Fibroblast of lung (primary cell): ENCODE results near the gene CFI. TPM values are rescaled to one million over a fixed set of nuclear protein-coding genes. Genes with fewer than 3 reads are reported as not detected.

ENCODE experiments used
- DNase-seq, 2 donors: peaks; one replicate each; pipeline versions ENCODE4 v3.0.0 to v3.0.0-alpha.2; 2010; ENCODE audit warnings: low read depth in 2 of 2
- H2AFZ ChIP-seq: 2 replicates; pipeline ENCODE4 v1.5.1; 2012; ENCODE audit warnings: low read length, control low read depth, inconsistent platforms
- H3K27ac ChIP-seq: 2 replicates; pipeline ENCODE4 v1.5.1; 2011; ENCODE audit warnings: low read length, control low read depth; ENCODE audit not compliant: insufficient read depth
- H3K27me3 ChIP-seq: 2 replicates; pipeline ENCODE4 v1.5.1; 2011; ENCODE audit warnings: mild to moderate bottlenecking, low read length; ENCODE audit not compliant: control insufficient read depth, insufficient read depth
- H3K36me3 ChIP-seq: 2 replicates; pipeline ENCODE4 v1.5.1; 2011; ENCODE audit warnings: low read length; ENCODE audit not compliant: control insufficient read depth, insufficient read depth
- H3K4me1 ChIP-seq: 2 replicates; pipeline ENCODE4 v1.5.1; 2011; ENCODE audit warnings: low read length; ENCODE audit not compliant: control insufficient read depth, insufficient read depth; ENCODE audit errors: extremely low read depth
- H3K4me2 ChIP-seq: 2 replicates; pipeline ENCODE4 v1.5.1; 2011; ENCODE audit warnings: low read length, control low read depth; ENCODE audit not compliant: insufficient read depth; ENCODE audit errors: extremely low read depth
- H3K4me3 ChIP-seq, 4 experiments: fragments of 200-600 bp in 1 of 4; sonication (generic) in 1 of 4; replicated peaks in 1 of 4; 2 replicates each; pipeline ENCODE4 v1.5.1; 2011 to 2016; ENCODE audit warnings: low read length in 4 of 4, low read depth in 3 of 4, mild to moderate bottlenecking in 3 of 4, control low read depth in 2 of 4, inconsistent platforms in 1 of 4, mixed read lengths in 1 of 4; ENCODE audit not compliant: insufficient read depth in 1 of 4; ENCODE audit errors: control extremely low read depth in 1 of 4
- H3K79me2 ChIP-seq: 2 replicates; pipeline ENCODE4 v1.5.1; 2012; ENCODE audit warnings: mild to moderate bottlenecking, low read length, inconsistent platforms; ENCODE audit not compliant: control insufficient read depth, insufficient read depth
- H3K9ac ChIP-seq: 2 replicates; pipeline ENCODE4 v1.5.1; 2011; ENCODE audit warnings: mild to moderate bottlenecking, low read length, control low read depth; ENCODE audit not compliant: insufficient read depth
- H3K9me3 ChIP-seq: 2 replicates; pipeline ENCODE4 v1.5.1; 2012; ENCODE audit warnings: low read depth, low read length; ENCODE audit not compliant: control insufficient read depth, insufficient read depth
- H4K20me1 ChIP-seq: 2 replicates; pipeline ENCODE4 v1.5.1; 2011; ENCODE audit warnings: low read length; ENCODE audit not compliant: control insufficient read depth, insufficient read depth; ENCODE audit errors: extremely low read depth
- CTCF ChIP-seq, 2 donors: IDR thresholded peaks in 1 of 2; conservative IDR thresholded peaks in 1 of 2; 1 replicate in 1 of 2; 2 replicates in 1 of 2; pipeline ENCODE4 v1.5.1; 2011 to 2012; ENCODE audit warnings: low read length in 2 of 2, control low read depth in 1 of 2, inconsistent platforms in 1 of 2, low read depth in 1 of 2, mild to moderate bottlenecking in 1 of 2
- EZH2 ChIP-seq: IDR thresholded peaks from 2 replicates; pipeline ENCODE4 v1.5.1; 2012; ENCODE audit warnings: low read length, control low read depth, mild to moderate bottlenecking; ENCODE audit errors: missing control alignments
- polyA plus RNA-seq, 2 donors: library from polyadenylated mRNA; depleted of rRNA in 1 of 2; stranded (reverse) in 1 of 2; unstranded in 1 of 2; fragments of >200 nt; gene quantifications; 2 replicates each; pipeline ENCODE4 v1.2.1, GENCODE V29; 2011 to 2012; ENCODE audit warnings: missing spikeins in 1 of 2
- total RNA-seq: library from RNA; depleted of rRNA; stranded (reverse); fragments of >200 nt; gene quantifications from 2 replicates; pipeline ENCODE4 v1.2.1, GENCODE V29; 2014

CFI gene
- total and polyA plus RNA-seq, 2 donors (not counting 1 experiment from before 2014, with no cell fraction given): 10.2 to 18.2 TPM

GRCh38 chr4:109722357-109722756, 79.4 kb downstream of the CFI start:
- no peak overlapping the region for H3K4me3 ChIP-seq
- no peak for DNase-seq
- H3K9me3 ChIP-seq: no peaks in the 10 kb centered on the region
- H2AFZ ChIP-seq: no peak overlapping the region
- H3K79me2 ChIP-seq: no peaks in the 10 kb centered on the region
- H3K4me1 ChIP-seq: no peaks in the 10 kb centered on the region
- H4K20me1 ChIP-seq: no peaks in the 10 kb centered on the region
- no peaks in the 10 kb centered on the region for H3K27me3 ChIP-seq
- no peak overlapping the region for H3K27ac ChIP-seq
- no peaks in the 10 kb centered on the region for H3K36me3 ChIP-seq
- TF ChIP-seq CTCF (conservative IDR thresholded peaks at IDR 0.05 in 1 of 2, IDR thresholded peaks at IDR 0.05 in 1 of 2; ENCODE audit: low read depth in 1 of 2, low read length in 2 of 2) (no peak), EZH2 (no peak)
- no peak overlapping the region for H3K9ac ChIP-seq
- no peak overlapping the region for H3K4me2 ChIP-seq

- no peaks in the 10 kb centered on the region for H3K36me3 ChIP-seq
- no peaks in the 10 kb centered on the region for H3K27me3 ChIP-seq
- H2AFZ ChIP-seq: no peak overlapping the region
- no peak overlapping the region for H3K9ac ChIP-seq
- TF ChIP-seq EZH2 (no peak), CTCF (conservative IDR thresholded peaks at IDR 0.05 in 1 of 2, IDR thresholded peaks at IDR 0.05 in 1 of 2; ENCODE audit: low read depth in 1 of 2, low read length in 2 of 2) (no peak)
- H3K4me2 ChIP-seq: no peak overlapping the region
- no peaks in the 10 kb centered on the region for H4K20me1 ChIP-seq
- no peak overlapping the region for H3K4me3 ChIP-seq
- no peak overlapping the region for H3K27ac ChIP-seq
- no peaks in the 10 kb centered on the region for H3K4me1 ChIP-seq
- DNase-seq: peak; percentile 20 to 64
- H3K79me2 ChIP-seq: no peaks in the 10 kb centered on the region
- no peaks in the 10 kb centered on the region for H3K9me3 ChIP-seq
These were observed 80.8 kb downstream of the CFI start for GRCh38 chr4:109721033-109721432.

GRCh38 chr4:109719604-109720003, 82.2 kb downstream of the CFI start:
- Histone ChIP-seq H3K9ac (no peak overlapping the region), H3K4me2 (no peak overlapping the region), H3K36me3 (no peaks in the 10 kb centered on the region), H3K79me2 (no peaks in the 10 kb centered on the region), H3K4me1 (no peaks in the 10 kb centered on the region), H3K27ac (no peak overlapping the region), H3K4me3 (no peak overlapping the region), H4K20me1 (no peaks in the 10 kb centered on the region), H3K9me3 (no peaks in the 10 kb centered on the region), H2AFZ (no peak overlapping the region), H3K27me3 (no peaks in the 10 kb centered on the region)
- no peak for DNase-seq
- TF ChIP-seq EZH2 (no peak), CTCF (conservative IDR thresholded peaks at IDR 0.05 in 1 of 2, IDR thresholded peaks at IDR 0.05 in 1 of 2; ENCODE audit: low read depth in 1 of 2, low read length in 2 of 2) (no peak)
